SK-N-SH (cell line): ENCODE measurements around the gene SNX9.

Source experiments
- CTCF ChIP-seq: fragments of 200-600 bp; sonication (generic); IDR thresholded peaks from 2 replicates; pipeline ENCODE4 v1.6.1; 2017; ENCODE audit warnings: antibody characterized with exemption, mild to moderate bottlenecking, moderate library complexity
- FOXM1 ChIP-seq: IDR thresholded peaks from 2 replicates; pipeline ENCODE4 v1.4.0; 2012; ENCODE audit warnings: low read depth, mild to moderate bottlenecking
- GABPA ChIP-seq: IDR thresholded peaks from 2 replicates; pipeline ENCODE4 v1.4.0; 2012; ENCODE audit warnings: low read depth, mild to moderate bottlenecking
- MXI1 ChIP-seq: IDR thresholded peaks from 2 replicates; pipeline ENCODE4 v1.6.1; 2012; ENCODE audit warnings: mild to moderate bottlenecking, low read depth, low read length, improper control_type of control experiment
- POLR2AphosphoS5 ChIP-seq: IDR thresholded peaks from 2 replicates; pipeline ENCODE4 v1.6.1; 2012; ENCODE audit warnings: low read depth, low read length
- RFX5 ChIP-seq: IDR thresholded peaks from 2 replicates; pipeline ENCODE4 v1.6.1; 2012; ENCODE audit warnings: mild to moderate bottlenecking, improper control_type of control experiment, low read length
- TEAD4 ChIP-seq: IDR thresholded peaks from 2 replicates; pipeline ENCODE4 v1.4.0; 2012; ENCODE audit warnings: mild to moderate bottlenecking, borderline replicate concordance; ENCODE audit not compliant: insufficient read depth

GRCh38 chr6:157928428-157928827, 105.4 kb downstream of the SNX9 start:
- no peak for TF ChIP-seq GABPA
- TF ChIP-seq POLR2AphosphoS5: no peak
- TF ChIP-seq TEAD4: no peak
- no peak for TF ChIP-seq RFX5
- TF ChIP-seq CTCF: no peak
- TF ChIP-seq FOXM1: no peak
- TF ChIP-seq MXI1: no peak
